HepG2 (cell line): ENCODE measurements around the gene IBSP. TPM values are rescaled to one million over a fixed set of nuclear protein-coding genes. Genes with fewer than 3 reads are reported as not detected.

Source experiments
- ATAC-seq: fragments of 200-7000 bp; cut with Tn5 transposase; 3 replicates; pipeline ENCODE4 v1.9.1; 2020; ENCODE audit warnings: mild to moderate bottlenecking, moderate library complexity
- BruUV-seq: library from RNA; stranded (reverse); fragments of 400-500 nt; replicated peaks from 2 replicates; lab custom pipeline; 2021; lab: Mats Ljungman, UMichigan
- CTCF ChIA-PET: fragments of 300-600 bp; formaldehyde crosslinking; extraction: SDS; loops from one replicate; lab custom pipeline; 2021; ENCODE audit warnings: low total read pairs, inconsistent platforms, low intra/inter-chr PET ratio; lab: Yijun Ruan, JAX
- POLR2A ChIA-PET: fragments of 350-600 bp; sonication (Branson Sonifier 250); formaldehyde crosslinking; loops from one replicate; lab custom pipeline; 2020; ENCODE audit warnings: antibody characterized with exemption, inconsistent platforms; lab: Yijun Ruan, JAX
- DNase-seq: peaks from one replicate; pipeline ENCODE4 v3.0.0-alpha.2; 2015; ENCODE audit warnings: low spot score
- FAIRE-seq: peaks from 3 replicates; lab custom pipeline; 2011; peaks lifted over from hg19 to GRCh38; lab: Jason Lieb, UNC
- H2AFZ ChIP-seq: one replicate; pipeline ENCODE4 v1.6.1; 2011; ENCODE audit warnings: low read length, inconsistent platforms
- H3K27ac ChIP-seq: fragments of 300-600 bp; 3 replicates; pipeline ENCODE4 v1.8.0; 2011; ENCODE audit warnings: mixed run types, mild to moderate bottlenecking, mixed read lengths, low read length, inconsistent platforms; ENCODE audit not compliant: insufficient read depth; ENCODE audit errors: extremely low read length
- H3K27me3 ChIP-seq, 2 experiments: fragments of 200-600 bp in 1 of 2; 2 replicates in 1 of 2; 3 replicates in 1 of 2; pipeline versions ENCODE4 v1.6.0 to v1.8.0; 2011; ENCODE audit warnings: low read length in 2 of 2, mild to moderate bottlenecking in 2 of 2, moderate library complexity in 2 of 2, inconsistent platforms in 1 of 2; ENCODE audit not compliant: insufficient read depth in 2 of 2, control insufficient read depth in 1 of 2
- H3K36me3 ChIP-seq, 2 experiments: fragments of 200-600 bp in 1 of 2; replicated peaks in 1 of 2; 2 replicates in 1 of 2; 3 replicates in 1 of 2; pipeline versions ENCODE4 v1.5.1 to v1.8.0; 2011; ENCODE audit warnings: low read length in 2 of 2, inconsistent platforms in 1 of 2; ENCODE audit not compliant: insufficient read depth in 2 of 2, control insufficient read depth in 1 of 2
- H3K4me1 ChIP-seq: 2 replicates; pipeline ENCODE4 v1.5.1; 2012; ENCODE audit warnings: low read length, inconsistent platforms; ENCODE audit not compliant: insufficient read depth
- H3K4me2 ChIP-seq: 2 replicates; pipeline ENCODE4 v1.6.0; 2011; ENCODE audit warnings: low read depth, low read length, inconsistent platforms
- H3K4me3 ChIP-seq, 3 experiments: fragments of 200-600 bp in 1 of 3; sonication (generic), shearing (Covaris generic) in 1 of 3; replicated peaks in 1 of 3; 2 replicates each; pipeline ENCODE4 v1.5.1; 2011 to 2016; ENCODE audit warnings: low read length in 3 of 3, inconsistent platforms in 2 of 3, low read depth in 2 of 3, mild to moderate bottlenecking in 2 of 3, control low read depth in 1 of 3, mixed read lengths in 1 of 3; ENCODE audit not compliant: insufficient read depth in 1 of 3
- H3K79me2 ChIP-seq: one replicate; pipeline ENCODE4 v1.6.1; 2011; ENCODE audit warnings: low read length, inconsistent platforms; ENCODE audit not compliant: insufficient read depth
- H3K9ac ChIP-seq: 2 replicates; pipeline ENCODE4 v1.6.0; 2011; ENCODE audit warnings: mild to moderate bottlenecking, low read depth, low read length, inconsistent platforms; ENCODE audit not compliant: insufficient read depth
- H3K9me3 ChIP-seq: 2 replicates; pipeline ENCODE4 v1.5.1; 2012; ENCODE audit warnings: mild to moderate bottlenecking, low read length
- H4K20me1 ChIP-seq: 2 replicates; pipeline ENCODE4 v1.6.0; 2011; ENCODE audit warnings: inconsistent platforms, mild to moderate bottlenecking, low read length, moderate library complexity; ENCODE audit not compliant: insufficient read depth
- BCL3 ChIP-seq: sonication (generic); formaldehyde crosslinking; IDR thresholded peaks from 2 replicates; pipeline ENCODE4 v1.5.1; 2020; ENCODE audit warnings: mild to moderate bottlenecking, missing genetic modification reagents, moderate library complexity
- CAMTA2 ChIP-seq: sonication (generic); formaldehyde crosslinking; IDR thresholded peaks from 2 replicates; pipeline ENCODE4 v1.4.0; 2020; ENCODE audit warnings: mild to moderate bottlenecking, missing genetic modification reagents, borderline replicate concordance
- CTCF ChIP-seq: sonication (generic); formaldehyde crosslinking; IDR thresholded peaks from 2 replicates; pipeline ENCODE4 v1.5.0; 2020; ENCODE audit warnings: mild to moderate bottlenecking, missing genetic modification reagents, moderate library complexity
- FOSL2 ChIP-seq: sonication (generic); formaldehyde crosslinking; IDR thresholded peaks from 2 replicates; pipeline ENCODE4 v1.4.0; 2020; ENCODE audit warnings: missing genetic modification reagents
- GFI1 ChIP-seq: sonication (generic); formaldehyde crosslinking; IDR thresholded peaks from 2 replicates; pipeline ENCODE4 v1.5.0; 2020; ENCODE audit warnings: missing genetic modification reagents, mild to moderate bottlenecking, borderline replicate concordance
- SKI ChIP-seq: fragments of 450-650 bp; IDR thresholded peaks from one replicate; pipeline ENCODE4 v1.6.1; 2018; ENCODE audit warnings: mild to moderate bottlenecking; ENCODE audit not compliant: partially characterized antibody
- TBX3 ChIP-seq: fragments of 450-650 bp; IDR thresholded peaks from 2 replicates; pipeline ENCODE4 v1.6.1; 2017; ENCODE audit warnings: antibody characterized with exemption, mild to moderate bottlenecking, inconsistent platforms, borderline replicate concordance
- ZBTB26 ChIP-seq: IDR thresholded peaks from 2 replicates; pipeline ENCODE4 v1.6.1; 2016; ENCODE audit warnings: missing compliant biosample characterization, missing genetic modification reagents, borderline replicate concordance
- ZFP36L2 ChIP-seq: sonication (generic); formaldehyde crosslinking; IDR thresholded peaks from 2 replicates; pipeline ENCODE4 v1.4.0; 2020; ENCODE audit warnings: missing genetic modification reagents
- ZNF121 ChIP-seq: sonication (generic); formaldehyde crosslinking; IDR thresholded peaks from 2 replicates; pipeline ENCODE4 v1.5.0; 2020; ENCODE audit warnings: mild to moderate bottlenecking, missing genetic modification reagents
- ZNF24 ChIP-seq: fragments of 450-650 bp; IDR thresholded peaks from 2 replicates; pipeline ENCODE4 v1.6.1; 2017; ENCODE audit warnings: antibody characterized with exemption, mild to moderate bottlenecking
- ZNF609 ChIP-seq: sonication (generic); formaldehyde crosslinking; IDR thresholded peaks from 2 replicates; pipeline ENCODE4 v1.4.0; 2020; ENCODE audit warnings: mild to moderate bottlenecking, missing genetic modification reagents, borderline replicate concordance
- ZNF850 ChIP-seq: sonication (generic); formaldehyde crosslinking; conservative IDR thresholded peaks from 2 replicates; pipeline ENCODE4 v1.9.0; 2021; ENCODE audit warnings: mild to moderate bottlenecking, missing genetic modification reagents
- WGBS: methylation state at CpG from one replicate; pipeline ENCODE4 v1.1.6; 2017; ENCODE audit warnings: low lambda C conversion rate; 5-methylcytosine and 5-hydroxymethylcytosine counted together
- in situ Hi-C: cut with HindIII; loops from 2 replicates; pipeline ENCODE4 v1.10.0; 2017; ENCODE audit warnings: low pct_unique_long_range_greater_than_20kb; ENCODE audit not compliant: extremely low pct_ligation_motif_present
- intact Hi-C: fragments of 100-400 bp; cut with micrococcal nuclease; formaldehyde crosslinking; loops from one replicate; pipeline ENCODE4 v1.10.0; 2022; ENCODE audit not compliant: unreplicated experiment
- polyA plus RNA-seq, 8 experiments: library from polyadenylated mRNA; depleted of rRNA in 3 of 8; stranded (reverse) in 7 of 8; unstranded in 1 of 8; fragments of >200 nt; fragmentation: Illumina TruSeq in 4 of 8; extraction: Trizol in 4 of 8; gene quantifications; 2 replicates each; pipeline versions ENCODE4 v1.2.1 to v1.2.3, GENCODE V29; 2011 to 2016; ENCODE audit warnings: low read depth in 4 of 8, missing spikeins in 1 of 8, mixed read lengths in 1 of 8; ENCODE audit not compliant: insufficient read depth in 1 of 8
- total RNA-seq, 5 experiments: library from RNA; depleted of rRNA; stranded (reverse); fragments of >200 nt; fragmentation: Illumina TruSeq; extraction: Trizol; gene quantifications; 2 replicates each; pipeline ENCODE4 v1.2.3, GENCODE V29; 2016; ENCODE audit warnings: low read depth in 1 of 5

Gene IBSP
- total and polyA plus RNA-seq, 2 of the 13 experiments (the other 11 are each of a cell fraction or from before 2014, with no cell fraction given), result not detected

GRCh38 chr4:87807402-87807801 is 8.0 kb downstream of the IBSP start:
- ATAC-seq (no peak), FAIRE-seq (no peak), DNase-seq (no peak)
- no peak overlapping the region for H2AFZ ChIP-seq
- H3K4me2 ChIP-seq, result no peak overlapping the region
- H3K79me2 ChIP-seq, result no peaks in the 10 kb centered on the region
- H3K27me3 ChIP-seq, result peaks cover 0 to 16% of the 10 kb centered on the region in 2 experiments; a peak in 2 of 5 replicates
- H3K4me3 ChIP-seq, result no peak overlapping the region
- no peak overlapping the region for H3K9ac ChIP-seq
- no peaks in the 10 kb centered on the region for H3K36me3 ChIP-seq
- in situ Hi-C loops, result no loop called here
- WGBS, result 28% methylated on average over 3 of the region's 3 CpGs
- H3K27ac ChIP-seq, result no peak overlapping the region
- ChIA-PET POLR2A (no interaction called here), CTCF (no interaction called here)
- H4K20me1 ChIP-seq, result no peaks in the 10 kb centered on the region
- BruUV-seq, result no TSS peak
- TF ChIP-seq ZNF121 (CRISPR knock-in tag) (no peak), FOSL2 (CRISPR knock-in tag) (no peak), GFI1 (CRISPR knock-in tag) (no peak), ZNF850 (CRISPR knock-in tag) (no peak), ZNF24 (no peak), ZFP36L2 (CRISPR knock-in tag) (no peak), CTCF (CRISPR knock-in tag) (no peak), ZNF609 (CRISPR knock-in tag) (no peak), CAMTA2 (CRISPR knock-in tag) (no peak), SKI (no peak), ZBTB26 (CRISPR knock-in tag) (no peak), BCL3 (CRISPR knock-in tag) (no peak), TBX3 (no peak)
- H3K4me1 ChIP-seq, result no peaks in the 10 kb centered on the region
- intact Hi-C loops, result no loop called here
- no peaks in the 10 kb centered on the region for H3K9me3 ChIP-seq
